ENCODE data around the gene KIF5A.

KIF5A gene

GRCh38 chr12:57590479-57590863 is 40.6 kb downstream of the KIF5A start:
- TF ChIP-seq FOXM1 (IDR thresholded peaks at IDR 0.05; ENCODE audit: borderline replicate concordance, low read depth) (no peak), TCF12 (IDR thresholded peaks at IDR 0.05; ENCODE audit: low read depth) (no peak), CREB1 (IDR thresholded peaks at IDR 0.05; ENCODE audit: low read depth) (no peak), YY1 (IDR thresholded peaks at IDR 0.05; ENCODE audit: low read depth) (no peak), EGR1 (IDR thresholded peaks at IDR 0.05) (no peak), CEBPB (IDR thresholded peaks at IDR 0.05) (no peak), NFIC (IDR thresholded peaks at IDR 0.05) (no peak), ZBTB7A (IDR thresholded peaks at IDR 0.05; ENCODE audit: low read depth) (no peak), TEAD4 (IDR thresholded peaks at IDR 0.05) (no peak), TAF1 (IDR thresholded peaks at IDR 0.05; ENCODE audit: low read depth) (no peak), EP300 (IDR thresholded peaks at IDR 0.05; ENCODE audit: borderline replicate concordance) (no peak), MAX (IDR thresholded peaks at IDR 0.05) (no peak), USF1 (IDR thresholded peaks at IDR 0.05) (no peak), RAD21 (IDR thresholded peaks at IDR 0.05; ENCODE audit: low read depth) (no peak), REST (IDR thresholded peaks at IDR 0.05; ENCODE audit: low read depth) (no peak)

- TF ChIP-seq MAX (IDR thresholded peaks at IDR 0.05): peak; percentile 97
- TF ChIP-seq REST (IDR thresholded peaks at IDR 0.05; ENCODE audit: low read depth): 0 out of 2 replicates have a peak, but pooled peaks have one; percentile 24
- peak; percentile 45; the same call in 1 of the 2 replicates for TF ChIP-seq TCF12 (IDR thresholded peaks at IDR 0.05; ENCODE audit: low read depth)
- TF ChIP-seq EP300 (IDR thresholded peaks at IDR 0.05; ENCODE audit: borderline replicate concordance): no peak; the same call in 1 of the 2 replicates
- TF ChIP-seq ZBTB7A (IDR thresholded peaks at IDR 0.05; ENCODE audit: low read depth): peak; percentile 72; the same call in 1 of the 2 replicates
- TF ChIP-seq CREB1 (IDR thresholded peaks at IDR 0.05; ENCODE audit: low read depth): 0 out of 2 replicates have a peak, but pooled peaks have one; percentile 7
- TF ChIP-seq USF1 (IDR thresholded peaks at IDR 0.05): peak; percentile 98
- no peak for TF ChIP-seq RAD21 (IDR thresholded peaks at IDR 0.05; ENCODE audit: low read depth)
- peak; percentile 86 for TF ChIP-seq TAF1 (IDR thresholded peaks at IDR 0.05; ENCODE audit: low read depth)
- TF ChIP-seq NFIC (IDR thresholded peaks at IDR 0.05): no peak
- peak; percentile 80 for TF ChIP-seq YY1 (IDR thresholded peaks at IDR 0.05; ENCODE audit: low read depth)
Measured at GRCh38 chr12:57590864-57591781, 41.3 kb downstream of the KIF5A start, which contains the start of gene PIP4K2C. TSS of gene PIP4K2C (plus strand) at chr12:57591192. CDS start at chr12:57591290, 98 bp downstream.

GRCh38 chr12:57591782-57592325 is 42.0 kb downstream of the KIF5A start:
- TF ChIP-seq MAX (IDR thresholded peaks at IDR 0.05): no peak
- no peak for TF ChIP-seq USF1 (IDR thresholded peaks at IDR 0.05)
- no peak for TF ChIP-seq NFIC (IDR thresholded peaks at IDR 0.05)
- no peak for TF ChIP-seq TEAD4 (IDR thresholded peaks at IDR 0.05)
- no peak for TF ChIP-seq CREB1 (IDR thresholded peaks at IDR 0.05; ENCODE audit: low read depth)
- TF ChIP-seq RAD21 (IDR thresholded peaks at IDR 0.05; ENCODE audit: low read depth): no peak
- no peak for TF ChIP-seq FOXM1 (IDR thresholded peaks at IDR 0.05; ENCODE audit: borderline replicate concordance, low read depth)
- TF ChIP-seq YY1 (IDR thresholded peaks at IDR 0.05; ENCODE audit: low read depth): no peak
- no peak for TF ChIP-seq TCF12 (IDR thresholded peaks at IDR 0.05; ENCODE audit: low read depth)
- TF ChIP-seq EGR1 (IDR thresholded peaks at IDR 0.05): no peak
- TF ChIP-seq EP300 (IDR thresholded peaks at IDR 0.05; ENCODE audit: borderline replicate concordance): no peak
- no peak for TF ChIP-seq ZBTB7A (IDR thresholded peaks at IDR 0.05; ENCODE audit: low read depth)
- TF ChIP-seq TAF1 (IDR thresholded peaks at IDR 0.05; ENCODE audit: low read depth): no peak
- no peak for TF ChIP-seq REST (IDR thresholded peaks at IDR 0.05; ENCODE audit: low read depth)
- no peak for TF ChIP-seq CEBPB (IDR thresholded peaks at IDR 0.05)

Data from Ishikawa (cell line).